Measurements from ENCODE around the gene TIFAB. TPM values are rescaled to one million over a fixed set of nuclear protein-coding genes. Genes with fewer than 3 reads are reported as not detected.

The TIFAB gene
- total RNA-seq, 4 donors from 2014 or later = not detected

DNA sequence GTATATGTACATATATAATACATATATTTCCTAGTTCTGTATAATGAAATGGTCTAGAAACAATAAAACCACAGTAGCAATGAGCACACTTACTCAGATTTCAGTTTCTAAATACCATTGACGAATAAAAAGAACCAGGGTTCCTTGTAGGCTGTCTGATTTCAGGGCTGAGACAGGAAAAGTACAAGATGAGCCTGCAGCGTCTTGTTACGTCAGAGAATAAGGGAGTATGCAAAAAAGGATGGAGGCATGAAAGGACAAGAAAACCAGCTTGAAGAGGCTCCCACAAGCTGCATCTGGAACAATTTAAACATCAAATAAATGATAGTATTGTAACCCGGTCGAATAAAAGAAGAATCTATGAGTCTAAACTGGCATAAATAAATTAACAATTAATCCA is 17.8 kb upstream of the TIFAB start:
- Histone ChIP-seq H3K27ac (no peak overlapping the region), H3K4me1 (peaks cover 0 to 12% (median 6%) of the 10 kb centered on the region in 3 donors), H3K4me3 (no peak overlapping the region), H3K9me3 (no peaks in the 10 kb centered on the region), H3K27me3 (peaks cover 76% of the 10 kb centered on the region), H3K36me3 (no peaks in the 10 kb centered on the region)
- ATAC-seq = no peak
- TF ChIP-seq POLR2A (IDR thresholded peaks at IDR 0.05) = no peak
- TF ChIP-seq EP300 (IDR thresholded peaks at IDR 0.05) = no peak
- TF ChIP-seq POLR2AphosphoS5 (IDR thresholded peaks at IDR 0.05) = no peak
- TF ChIP-seq, protein P1, sequence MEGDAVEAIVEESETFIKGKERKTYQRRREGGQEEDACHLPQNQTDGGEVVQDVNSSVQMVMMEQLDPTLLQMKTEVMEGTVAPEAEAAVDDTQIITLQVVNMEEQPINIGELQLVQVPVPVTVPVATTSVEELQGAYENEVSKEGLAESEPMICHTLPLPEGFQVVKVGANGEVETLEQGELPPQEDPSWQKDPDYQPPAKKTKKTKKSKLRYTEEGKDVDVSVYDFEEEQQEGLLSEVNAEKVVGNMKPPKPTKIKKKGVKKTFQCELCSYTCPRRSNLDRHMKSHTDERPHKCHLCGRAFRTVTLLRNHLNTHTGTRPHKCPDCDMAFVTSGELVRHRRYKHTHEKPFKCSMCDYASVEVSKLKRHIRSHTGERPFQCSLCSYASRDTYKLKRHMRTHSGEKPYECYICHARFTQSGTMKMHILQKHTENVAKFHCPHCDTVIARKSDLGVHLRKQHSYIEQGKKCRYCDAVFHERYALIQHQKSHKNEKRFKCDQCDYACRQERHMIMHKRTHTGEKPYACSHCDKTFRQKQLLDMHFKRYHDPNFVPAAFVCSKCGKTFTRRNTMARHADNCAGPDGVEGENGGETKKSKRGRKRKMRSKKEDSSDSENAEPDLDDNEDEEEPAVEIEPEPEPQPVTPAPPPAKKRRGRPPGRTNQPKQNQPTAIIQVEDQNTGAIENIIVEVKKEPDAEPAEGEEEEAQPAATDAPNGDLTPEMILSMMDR (IDR thresholded peaks at IDR 0.05) = no peak
- WGBS, 2 donors (ENCODE audit: low coverage in 1 of 2) = 77 to 82% methylated on average over 5 of the region's 5 CpGs

DNA sequence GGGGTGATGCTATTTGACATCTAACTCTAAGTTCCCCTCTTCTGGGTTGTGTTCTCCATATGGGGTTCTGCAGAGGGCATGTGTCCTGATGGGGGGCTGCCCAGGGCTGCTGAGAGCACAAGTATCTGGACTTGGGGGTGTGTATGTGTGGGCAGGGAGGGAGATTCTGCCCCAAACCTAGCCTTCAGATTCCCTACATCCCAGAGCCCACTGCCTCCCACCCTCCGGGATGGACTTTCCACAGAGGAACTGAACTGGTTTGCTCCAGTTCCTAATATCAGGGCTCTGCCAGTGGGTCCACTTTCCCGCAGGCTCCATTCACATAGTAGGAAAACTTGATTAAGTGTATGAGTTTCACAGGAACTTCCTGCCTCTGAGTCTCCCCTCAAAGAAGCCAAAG is 16.4 kb upstream of the TIFAB start:
- Histone ChIP-seq H3K27me3 (peaks cover 76% of the 10 kb centered on the region), H3K36me3 (no peaks in the 10 kb centered on the region), H3K4me3 (no peak overlapping the region), H3K4me1 (peaks cover 0 to 12% (median 6%) of the 10 kb centered on the region in 3 donors), H3K9me3 (no peaks in the 10 kb centered on the region), H3K27ac (no peak overlapping the region)
- no peak for ATAC-seq
- TF ChIP-seq POLR2AphosphoS5 (IDR thresholded peaks at IDR 0.05) = no peak
- TF ChIP-seq EP300 (IDR thresholded peaks at IDR 0.05) = no peak
- TF ChIP-seq, protein P1 (IDR thresholded peaks at IDR 0.05) = no peak
- TF ChIP-seq POLR2A (IDR thresholded peaks at IDR 0.05) = no peak
- WGBS, 2 donors (ENCODE audit: low coverage in 1 of 2) = 100% methylated on average over 2 of the region's 2 CpGs; no CpG with 5 or more reads in 1 of the 2 donors

- Histone ChIP-seq H3K27me3 (peaks cover 75% of the 10 kb centered on the region), H3K4me3 (no peak overlapping the region), H3K36me3 (no peaks in the 10 kb centered on the region), H3K4me1 (peaks cover 0 to 12% (median 6%) of the 10 kb centered on the region in 3 donors), H3K9me3 (no peaks in the 10 kb centered on the region), H3K27ac (no peak overlapping the region)
- ATAC-seq = no peak
- TF ChIP-seq POLR2AphosphoS5 (IDR thresholded peaks at IDR 0.05) (no peak), POLR2A (IDR thresholded peaks at IDR 0.05) (no peak), EP300 (IDR thresholded peaks at IDR 0.05) (no peak)
- TF ChIP-seq, protein P1 (IDR thresholded peaks at IDR 0.05) = no peak
- 90 to 100% methylated on average over 1 to 2 of the region's 4 CpGs for WGBS, 2 donors (ENCODE audit: low coverage in 1 of 2)
These were observed 15.8 kb upstream of the TIFAB start for GRCh38 chr5:135467871-135468485.

- H3K4me3 ChIP-seq = no peak overlapping the region
- TF ChIP-seq EP300 (IDR thresholded peaks at IDR 0.05) = no peak
- no peak for TF ChIP-seq POLR2AphosphoS5 (IDR thresholded peaks at IDR 0.05)
- no peak for TF ChIP-seq POLR2A (IDR thresholded peaks at IDR 0.05)
- TF ChIP-seq, protein P1 (IDR thresholded peaks at IDR 0.05) = no peak
- peaks cover 80% of the 10 kb centered on the region for H3K27me3 ChIP-seq
- ATAC-seq = no peak
- no peaks in the 10 kb centered on the region for H3K36me3 ChIP-seq
- H3K27ac ChIP-seq = no peak overlapping the region
- WGBS, 2 donors (ENCODE audit: low coverage in 1 of 2) = 94 to 95% methylated on average over 5 to 6 of the region's 15 CpGs
- no peaks in the 10 kb centered on the region for H3K9me3 ChIP-seq
- H3K4me1 ChIP-seq = peaks cover 0 to 12% (median 6%) of the 10 kb centered on the region in 3 donors
These were observed 15.0 kb upstream of the TIFAB start for GRCh38 chr5:135467051-135467625.
